MM.1S (cell line): Measurements from ENCODE around the gene NPFFR1.

Experiments used
- EZH2phosphoT487 ChIP-seq: fragments of 300-600 bp; sonication (generic); IDR thresholded peaks from 2 replicates; pipeline ENCODE4 v1.6.1; 2018; ENCODE audit warnings: antibody characterized with exemption, low read length
- TF ChIP-seq, protein P1 (sequence below): fragments of 300-600 bp; sonication (generic); IDR thresholded peaks from 2 replicates; pipeline ENCODE4 v1.5.1; 2016; ENCODE audit warnings: antibody characterized with exemption, low read length, mixed read lengths

DNA sequence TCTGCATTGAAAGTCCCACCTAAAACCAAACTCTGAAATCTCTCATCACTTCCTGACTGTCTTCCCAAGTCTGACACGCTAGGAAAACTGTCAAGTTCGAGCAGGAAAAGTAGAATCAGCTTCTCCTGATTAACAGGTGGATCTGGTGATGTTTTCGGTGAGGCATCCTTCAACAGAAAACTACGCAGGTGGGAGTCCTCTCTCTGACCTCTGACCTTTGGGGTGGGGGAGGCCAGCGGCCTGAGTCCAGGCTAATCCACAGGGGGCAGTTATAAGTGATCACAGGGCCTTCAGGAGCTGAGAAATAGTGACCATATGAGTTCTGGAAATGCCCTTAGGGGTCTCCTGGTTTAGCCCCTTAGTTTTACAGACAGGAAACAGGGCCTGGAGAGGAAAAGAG is 13.4 kb upstream of the NPFFR1 start:
- TF ChIP-seq, protein P1, sequence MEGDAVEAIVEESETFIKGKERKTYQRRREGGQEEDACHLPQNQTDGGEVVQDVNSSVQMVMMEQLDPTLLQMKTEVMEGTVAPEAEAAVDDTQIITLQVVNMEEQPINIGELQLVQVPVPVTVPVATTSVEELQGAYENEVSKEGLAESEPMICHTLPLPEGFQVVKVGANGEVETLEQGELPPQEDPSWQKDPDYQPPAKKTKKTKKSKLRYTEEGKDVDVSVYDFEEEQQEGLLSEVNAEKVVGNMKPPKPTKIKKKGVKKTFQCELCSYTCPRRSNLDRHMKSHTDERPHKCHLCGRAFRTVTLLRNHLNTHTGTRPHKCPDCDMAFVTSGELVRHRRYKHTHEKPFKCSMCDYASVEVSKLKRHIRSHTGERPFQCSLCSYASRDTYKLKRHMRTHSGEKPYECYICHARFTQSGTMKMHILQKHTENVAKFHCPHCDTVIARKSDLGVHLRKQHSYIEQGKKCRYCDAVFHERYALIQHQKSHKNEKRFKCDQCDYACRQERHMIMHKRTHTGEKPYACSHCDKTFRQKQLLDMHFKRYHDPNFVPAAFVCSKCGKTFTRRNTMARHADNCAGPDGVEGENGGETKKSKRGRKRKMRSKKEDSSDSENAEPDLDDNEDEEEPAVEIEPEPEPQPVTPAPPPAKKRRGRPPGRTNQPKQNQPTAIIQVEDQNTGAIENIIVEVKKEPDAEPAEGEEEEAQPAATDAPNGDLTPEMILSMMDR, result no peak
- TF ChIP-seq EZH2phosphoT487, result no peak
